Right lobe of liver (tissue), 4 donors: ENCODE data around the gene MS4A18.

Source experiments
- POLR2A ChIP-seq: fragments of 450-650 bp; IDR thresholded peaks from one replicate; pipeline ENCODE4 v1.6.1; 2017; ENCODE audit warnings: antibody characterized with exemption, mild to moderate bottlenecking
- TF ChIP-seq, protein P1 (sequence below), 4 donors: fragments of 200-600 bp in 3 of 4; fragments of 450-650 bp in 1 of 4; IDR thresholded peaks; one replicate each; pipeline versions ENCODE4 v1.5.1 to v1.8.0; 2016 to 2022; ENCODE audit warnings: antibody characterized with exemption in 4 of 4, mild to moderate bottlenecking in 2 of 4
- donor health status: DM: no; HTN: no; CAD: no.
- donor health status: DM: no; HTN: no; CAD: no.
- donor health status: DM: no; HTN: yes; CAD: no.

GRCh38 chr11:60785136-60785535 is 60.6 kb downstream of the MS4A18 start, which contains the start of gene MS4A10:
- TF ChIP-seq, protein P1, sequence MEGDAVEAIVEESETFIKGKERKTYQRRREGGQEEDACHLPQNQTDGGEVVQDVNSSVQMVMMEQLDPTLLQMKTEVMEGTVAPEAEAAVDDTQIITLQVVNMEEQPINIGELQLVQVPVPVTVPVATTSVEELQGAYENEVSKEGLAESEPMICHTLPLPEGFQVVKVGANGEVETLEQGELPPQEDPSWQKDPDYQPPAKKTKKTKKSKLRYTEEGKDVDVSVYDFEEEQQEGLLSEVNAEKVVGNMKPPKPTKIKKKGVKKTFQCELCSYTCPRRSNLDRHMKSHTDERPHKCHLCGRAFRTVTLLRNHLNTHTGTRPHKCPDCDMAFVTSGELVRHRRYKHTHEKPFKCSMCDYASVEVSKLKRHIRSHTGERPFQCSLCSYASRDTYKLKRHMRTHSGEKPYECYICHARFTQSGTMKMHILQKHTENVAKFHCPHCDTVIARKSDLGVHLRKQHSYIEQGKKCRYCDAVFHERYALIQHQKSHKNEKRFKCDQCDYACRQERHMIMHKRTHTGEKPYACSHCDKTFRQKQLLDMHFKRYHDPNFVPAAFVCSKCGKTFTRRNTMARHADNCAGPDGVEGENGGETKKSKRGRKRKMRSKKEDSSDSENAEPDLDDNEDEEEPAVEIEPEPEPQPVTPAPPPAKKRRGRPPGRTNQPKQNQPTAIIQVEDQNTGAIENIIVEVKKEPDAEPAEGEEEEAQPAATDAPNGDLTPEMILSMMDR (IDR thresholded peaks at IDR 0.05) = no peak
- TF ChIP-seq POLR2A = no peak
